Activated CD4-positive, alpha-beta T cell treated with anti-CD3 and anti-CD28 coated beads, Interleukin-2, amount 50 U/mL, for 1 hour (primary cell): ENCODE data around the gene REN.

Experiments used
- DNase-seq: peaks from one replicate; pipeline ENCODE4 v3.0.0-alpha.2; 2020

Gene REN

GRCh38 chr1:204105131-204105515 is 61.0 kb downstream of the REN start:
- no peak for DNase-seq
